Forelimb muscle (tissue), 1 donor: Measurements from ENCODE around the gene SSX4B. TPM values are rescaled to one million over a fixed set of nuclear protein-coding genes. Genes with fewer than 3 reads are reported as not detected.
"Not testable (repeated sequence)": the region's sequence is repeated elsewhere in the genome, so short reads cannot be mapped to it uniquely, and the experiment has no call there.

Experiments used
- DNase-seq: peaks from one replicate; pipeline ENCODE4 v3.0.0-alpha.2; 2013; ENCODE audit warnings: low read depth
- polyA plus RNA-seq: library from polyadenylated mRNA; unstranded; fragments of 120-200 nt; gene quantifications from one replicate; pipeline ENCODE4 v1.2.1, GENCODE V29; 2013; ENCODE audit not compliant: insufficient read length

The SSX4B gene
- polyA plus RNA-seq: not detected

- not testable (repeated sequence) for DNase-seq
These were observed at the start of gene SSX4B for GRCh38 chrX:48411860-48412259. Gene SSX4B (minus strand): TSS chrX:48411960. CDS start chrX:48411372, 588 bp downstream.

GRCh38 chrX:48460606-48461005 lies 48.8 kb upstream of the SSX4B start:
- DNase-seq: no peak

- DNase-seq: no peak
These were observed 48.3 kb upstream of the SSX4B start for GRCh38 chrX:48460031-48460430.

GRCh38 chrX:48459483-48459882 lies 47.7 kb upstream of the SSX4B start:
- no peak for DNase-seq

GRCh38 chrX:48458711-48459110 lies 47.0 kb upstream of the SSX4B start:
- DNase-seq: no peak

GRCh38 chrX:48456628-48457331 lies 45.0 kb upstream of the SSX4B start:
- no peak for DNase-seq

- DNase-seq: no peak
These were observed 39.9 kb upstream of the SSX4B start for GRCh38 chrX:48451708-48452107.

GRCh38 chrX:48450076-48450475 lies 38.3 kb upstream of the SSX4B start:
- DNase-seq: no peak

- not testable (repeated sequence) for DNase-seq
These were observed 35.4 kb upstream of the SSX4B start for GRCh38 chrX:48447201-48447600.

- not testable (repeated sequence) for DNase-seq
These were observed 22.0 kb upstream of the SSX4B start for GRCh38 chrX:48433713-48434112.

- DNase-seq: not testable (repeated sequence)
These were observed 18.4 kb upstream of the SSX4B start for GRCh38 chrX:48430166-48430565.

- DNase-seq: not testable (repeated sequence)
These were observed 17.8 kb upstream of the SSX4B start for GRCh38 chrX:48429606-48430005.

- not testable (repeated sequence) for DNase-seq
These were observed 15.4 kb upstream of the SSX4B start for GRCh38 chrX:48427027-48427716.

GRCh38 chrX:48397825-48398224 lies 13.9 kb downstream of the SSX4B start:
- not testable (repeated sequence) for DNase-seq

- not testable (repeated sequence) for DNase-seq
These were observed 14.8 kb downstream of the SSX4B start for GRCh38 chrX:48396931-48397330.

GRCh38 chrX:48383239-48383638 lies 28.5 kb downstream of the SSX4B start, which contains the start of gene SSX4:
Gene SSX4 (plus strand): TSS chrX:48383539. CDS start chrX:48384054, 515 bp downstream.
- not testable (repeated sequence) for DNase-seq

GRCh38 chrX:48370408-48370807 lies 41.4 kb downstream of the SSX4B start:
- not testable (repeated sequence) for DNase-seq

- not testable (repeated sequence) for DNase-seq
These were observed 43.9 kb downstream of the SSX4B start for GRCh38 chrX:48367717-48368408.

- DNase-seq: not testable (repeated sequence)
These were observed 52.5 kb downstream of the SSX4B start for GRCh38 chrX:48359281-48359680.

GRCh38 chrX:48357681-48358080 lies 54.1 kb downstream of the SSX4B start:
- no peak for DNase-seq

- DNase-seq: not testable (repeated sequence)
These were observed 55.3 kb downstream of the SSX4B start, which contains the start of gene SSX3 for GRCh38 chrX:48356315-48357094. Gene SSX3 (minus strand): TSS chrX:48356703. CDS start chrX:48355249, 1,454 bp downstream.
